Neural crest cell (in vitro differentiated cells): ENCODE data around the gene RIMBP2. TPM values are rescaled to one million over a fixed set of nuclear protein-coding genes. Genes with fewer than 3 reads are reported as not detected.

Experiments used
- DNase-seq: peaks from one replicate; pipeline ENCODE4 v3.0.0; 2021; ENCODE audit warnings: low read depth, mixed read lengths, low spot score
- H3K27ac Mint-ChIP-seq: one replicate; pipeline ENCODE4 v1.8.0; 2021; ENCODE audit warnings: mild to moderate bottlenecking, mixed read lengths; ENCODE audit not compliant: unreplicated experiment
- H3K27me3 Mint-ChIP-seq: 2 replicates; pipeline ENCODE4 v1.8.0; 2021; ENCODE audit warnings: low read depth, mild to moderate bottlenecking, mixed read lengths
- H3K36me3 Mint-ChIP-seq: 2 replicates; pipeline ENCODE4 v1.8.0; 2021; ENCODE audit warnings: low read depth, mild to moderate bottlenecking, mixed read lengths
- H3K4me1 Mint-ChIP-seq: 2 replicates; pipeline ENCODE4 v1.8.0; 2021; ENCODE audit warnings: mixed read lengths
- H3K4me3 Mint-ChIP-seq: one replicate; pipeline ENCODE4 v1.8.0; 2021; ENCODE audit warnings: mild to moderate bottlenecking, mixed read lengths
- H3K9me3 Mint-ChIP-seq: 2 replicates; pipeline ENCODE4 v1.8.0; 2021; ENCODE audit warnings: mixed read lengths
- total RNA-seq: library from RNA; stranded (reverse); gene quantifications from 2 replicates; pipeline ENCODE4 v1.2.1, GENCODE V29; 2021
- TF ChIP-seq, protein P1 (sequence below): fragments of 200-600 bp; sonication (generic); conservative IDR thresholded peaks from 2 replicates; pipeline ENCODE4 v1.5.0; 2021; ENCODE audit warnings: antibody characterized with exemption, mild to moderate bottlenecking

RIMBP2 gene
- total RNA-seq, 1 donor from 2014 or later: 5.9 TPM

DNA sequence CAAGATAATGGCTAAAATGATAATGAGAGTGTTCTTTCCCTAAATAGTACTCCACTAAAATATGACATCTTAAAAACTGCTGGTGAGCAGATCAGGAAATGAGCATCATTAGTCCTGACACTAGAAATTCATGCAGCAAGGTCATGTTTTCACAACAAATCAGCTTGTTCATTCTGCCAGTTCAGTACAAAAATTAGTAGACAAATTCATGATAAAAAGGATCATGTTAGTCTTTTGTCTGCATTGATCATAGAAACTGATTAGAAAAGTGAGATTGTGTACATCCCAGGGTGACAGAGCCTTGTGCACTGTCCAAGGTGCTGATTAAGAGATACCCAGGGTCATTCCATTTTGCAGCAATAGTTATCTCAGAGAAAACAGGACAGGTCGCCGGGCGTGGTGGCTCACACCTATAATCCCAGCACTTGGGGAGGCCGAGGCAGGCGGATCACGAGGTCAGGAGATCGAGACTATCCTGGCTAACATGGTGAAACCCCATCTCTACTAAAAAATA, 163.6 kb downstream of the RIMBP2 start:
- DNase-seq: peak; percentile 10
- Mint-ChIP-seq H3K9me3 (no peaks in the 10 kb centered on the region), H3K27ac (no peak overlapping the region), H3K27me3 (peaks cover 25% of the 10 kb centered on the region), H3K4me3 (no peak overlapping the region), H3K4me1 (no peaks in the 10 kb centered on the region), H3K36me3 (no peaks in the 10 kb centered on the region)
- TF ChIP-seq, protein P1, sequence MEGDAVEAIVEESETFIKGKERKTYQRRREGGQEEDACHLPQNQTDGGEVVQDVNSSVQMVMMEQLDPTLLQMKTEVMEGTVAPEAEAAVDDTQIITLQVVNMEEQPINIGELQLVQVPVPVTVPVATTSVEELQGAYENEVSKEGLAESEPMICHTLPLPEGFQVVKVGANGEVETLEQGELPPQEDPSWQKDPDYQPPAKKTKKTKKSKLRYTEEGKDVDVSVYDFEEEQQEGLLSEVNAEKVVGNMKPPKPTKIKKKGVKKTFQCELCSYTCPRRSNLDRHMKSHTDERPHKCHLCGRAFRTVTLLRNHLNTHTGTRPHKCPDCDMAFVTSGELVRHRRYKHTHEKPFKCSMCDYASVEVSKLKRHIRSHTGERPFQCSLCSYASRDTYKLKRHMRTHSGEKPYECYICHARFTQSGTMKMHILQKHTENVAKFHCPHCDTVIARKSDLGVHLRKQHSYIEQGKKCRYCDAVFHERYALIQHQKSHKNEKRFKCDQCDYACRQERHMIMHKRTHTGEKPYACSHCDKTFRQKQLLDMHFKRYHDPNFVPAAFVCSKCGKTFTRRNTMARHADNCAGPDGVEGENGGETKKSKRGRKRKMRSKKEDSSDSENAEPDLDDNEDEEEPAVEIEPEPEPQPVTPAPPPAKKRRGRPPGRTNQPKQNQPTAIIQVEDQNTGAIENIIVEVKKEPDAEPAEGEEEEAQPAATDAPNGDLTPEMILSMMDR: no peak

DNA sequence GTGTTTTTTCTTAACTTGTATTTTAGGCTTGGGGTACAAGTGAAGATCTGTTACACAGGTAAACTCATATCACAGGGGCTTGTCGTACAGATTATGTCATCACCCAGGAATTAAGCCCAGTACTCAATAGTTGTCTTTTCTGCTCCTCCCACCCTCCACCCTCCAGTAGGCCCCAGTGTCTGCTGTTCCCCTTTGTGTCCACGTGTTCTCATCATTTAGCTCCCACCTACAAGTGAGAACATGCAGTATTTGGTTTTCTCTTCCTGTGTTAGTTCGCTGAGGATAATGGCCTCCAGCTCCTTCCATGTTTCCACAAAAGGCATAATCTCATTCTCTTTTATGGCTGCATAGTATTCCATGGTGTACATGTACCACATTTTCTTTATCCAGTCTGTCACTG, 166.7 kb downstream of the RIMBP2 start:
- no peak overlapping the region for H3K27ac Mint-ChIP-seq
- TF ChIP-seq, protein P1: no peak
- H3K4me3 Mint-ChIP-seq: no peak overlapping the region
- no peaks in the 10 kb centered on the region for H3K4me1 Mint-ChIP-seq
- H3K36me3 Mint-ChIP-seq: no peaks in the 10 kb centered on the region
- peaks cover 23% of the 10 kb centered on the region for H3K27me3 Mint-ChIP-seq
- DNase-seq: no peak
- H3K9me3 Mint-ChIP-seq: no peaks in the 10 kb centered on the region

DNA sequence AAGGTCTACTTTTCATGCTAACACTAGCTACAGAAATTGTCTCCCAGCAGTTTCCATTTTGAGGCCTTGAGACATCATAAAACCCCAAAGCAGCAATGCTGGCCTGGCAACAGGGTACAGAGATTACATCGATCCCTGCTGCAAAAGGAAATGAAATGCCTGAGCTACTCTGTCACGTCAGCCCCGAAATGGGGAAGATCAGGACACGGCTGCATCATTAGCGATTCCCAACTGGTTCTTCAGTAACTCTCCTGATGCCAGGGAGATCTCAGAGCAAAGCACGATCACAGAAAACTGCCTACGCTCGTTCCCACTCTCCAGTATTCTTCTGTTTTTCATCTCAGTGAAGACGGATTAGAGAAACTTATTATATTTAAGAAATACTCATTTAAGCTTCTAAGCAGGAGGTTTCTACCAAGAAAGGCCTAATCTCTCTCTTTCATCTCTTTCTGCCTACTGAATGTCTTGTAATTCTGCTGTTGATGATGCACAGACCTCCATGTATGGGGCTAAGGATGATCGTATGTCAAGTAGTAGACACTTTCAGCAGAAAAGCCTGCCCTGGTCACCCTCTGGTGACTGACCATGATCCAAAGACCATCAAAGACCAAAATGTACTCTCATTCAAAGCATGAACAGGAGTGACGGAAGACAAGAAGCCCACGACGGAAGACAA, 168.5 kb downstream of the RIMBP2 start:
- TF ChIP-seq, protein P1: no peak
- H3K4me1 Mint-ChIP-seq: no peaks in the 10 kb centered on the region
- H3K36me3 Mint-ChIP-seq: no peaks in the 10 kb centered on the region
- H3K27ac Mint-ChIP-seq: no peak overlapping the region
- H3K4me3 Mint-ChIP-seq: no peak overlapping the region
- DNase-seq: no peak
- H3K27me3 Mint-ChIP-seq: peaks cover 29% of the 10 kb centered on the region
- no peaks in the 10 kb centered on the region for H3K9me3 Mint-ChIP-seq

DNA sequence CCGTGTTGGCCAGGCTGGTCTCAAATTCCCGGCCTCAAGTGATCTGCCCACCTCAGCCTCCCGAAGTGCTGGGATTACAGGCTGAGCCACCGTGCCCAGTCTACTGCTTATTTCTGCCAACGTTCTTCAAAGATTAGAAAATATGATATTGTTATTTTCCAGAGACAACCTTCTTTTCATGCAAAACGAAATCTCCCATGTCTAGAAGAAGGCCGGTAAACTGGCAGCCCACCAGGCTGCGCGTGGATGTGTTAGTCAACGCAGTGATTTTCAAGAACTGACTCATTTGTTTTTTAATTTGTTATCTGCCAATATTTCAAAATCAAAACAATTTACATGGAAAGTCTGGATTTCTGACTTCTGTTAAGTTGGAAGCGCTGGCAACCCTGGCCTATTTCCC, 169.6 kb downstream of the RIMBP2 start:
- TF ChIP-seq, protein P1: no peak
- DNase-seq: no peak
- no peaks in the 10 kb centered on the region for H3K4me1 Mint-ChIP-seq
- H3K9me3 Mint-ChIP-seq: peaks cover 3% of the 10 kb centered on the region
- no peaks in the 10 kb centered on the region for H3K36me3 Mint-ChIP-seq
- H3K4me3 Mint-ChIP-seq: no peak overlapping the region
- H3K27ac Mint-ChIP-seq: no peak overlapping the region
- H3K27me3 Mint-ChIP-seq: peaks cover 34% of the 10 kb centered on the region

DNA sequence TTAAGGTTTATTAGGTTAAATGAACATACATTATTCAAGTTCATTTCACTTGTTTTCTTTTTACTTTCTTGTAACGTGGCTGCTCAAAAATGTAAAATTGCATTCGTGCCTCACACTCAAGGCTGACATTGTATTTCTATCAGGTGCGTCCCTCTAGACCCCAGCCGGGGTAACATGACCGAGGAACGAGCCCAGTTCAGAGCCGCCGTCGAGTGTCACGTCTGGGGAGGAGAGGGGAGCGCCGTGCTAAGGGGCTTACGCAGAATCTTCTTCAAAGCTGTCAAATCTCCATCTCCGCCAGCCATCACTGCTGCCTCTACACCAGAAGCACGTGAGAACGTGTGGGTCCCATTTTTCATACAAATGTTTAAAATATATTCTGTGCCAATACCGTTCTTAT, 170.6 kb downstream of the RIMBP2 start:
- H3K36me3 Mint-ChIP-seq: no peaks in the 10 kb centered on the region
- no peak overlapping the region for H3K4me3 Mint-ChIP-seq
- TF ChIP-seq, protein P1: no peak

More for the DNA sequence above, 170.6 kb downstream of the RIMBP2 start:
- no peak overlapping the region for H3K27ac Mint-ChIP-seq
- H3K4me1 Mint-ChIP-seq: no peaks in the 10 kb centered on the region
- DNase-seq: no peak
- H3K9me3 Mint-ChIP-seq: peaks cover 7% of the 10 kb centered on the region
- peaks cover 42% of the 10 kb centered on the region for H3K27me3 Mint-ChIP-seq
